ENCODE data around the gene PHETA2. TPM values are rescaled to one million over a fixed set of nuclear protein-coding genes. Genes with fewer than 3 reads are reported as not detected.

PHETA2 gene
- polyA plus RNA-seq, 2 of the 4 experiments (the other 2 are of a cell fraction): 0.03 TPM; not detected in 1

DNA sequence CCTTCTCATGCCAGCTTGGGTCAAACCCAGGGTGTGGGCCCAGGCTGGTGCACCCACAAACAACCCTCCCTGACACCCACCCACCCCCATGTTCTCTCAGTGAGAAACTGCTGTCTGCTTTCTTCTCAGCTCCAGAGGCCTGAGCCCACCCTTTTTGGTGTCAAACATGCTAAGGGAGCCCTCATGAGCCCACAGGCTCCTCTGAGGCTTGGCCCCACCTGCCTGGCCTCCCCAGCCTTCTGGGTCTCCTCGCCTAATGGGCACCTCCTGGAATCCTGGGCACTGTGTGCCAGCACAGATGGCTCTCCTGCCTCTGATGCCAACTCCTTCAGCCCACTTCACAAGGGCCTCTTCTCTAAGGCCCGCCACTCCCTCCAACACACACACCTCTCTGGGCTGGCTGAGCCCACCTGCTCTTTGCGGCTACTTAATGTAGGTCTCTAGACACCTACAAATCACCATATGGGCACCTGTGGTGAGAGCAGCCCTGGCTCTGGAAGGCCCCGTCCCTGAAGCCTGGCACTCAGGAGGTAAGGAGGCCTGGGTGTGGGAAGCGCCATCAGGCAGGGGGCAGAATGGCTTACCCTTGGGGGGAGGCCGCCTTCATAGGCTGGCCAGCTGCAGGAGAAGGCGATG, 7.8 kb upstream of the PHETA2 start:
- WGBS (ENCODE audit: missing lambda C conversion rate): 97% methylated on average over 3 of the region's 7 CpGs
- Histone ChIP-seq H3K27ac (no peak overlapping the region), H3K4me1 (peaks cover 6% of the 10 kb centered on the region; the same call in 1 of the 3 replicates), H3K4me3 (no peak overlapping the region), H3K4me2 (no peak overlapping the region), H3K9me3 (no peaks in the 10 kb centered on the region)
- CTCF ChIA-PET: interaction anchor here (0.6 kb wide), 1 partner anchor 15 kb away, joined by 4 read pairs; no protein-coding TSS in a partner anchor
- no peak for DNase-seq (ENCODE audit: low read depth in 1 of 2, low spot score in 1 of 2)
- POLR2A ChIA-PET: no interaction called here
- no peak for FAIRE-seq
- ATAC-seq: no peak
- TF ChIP-seq, protein P1, sequence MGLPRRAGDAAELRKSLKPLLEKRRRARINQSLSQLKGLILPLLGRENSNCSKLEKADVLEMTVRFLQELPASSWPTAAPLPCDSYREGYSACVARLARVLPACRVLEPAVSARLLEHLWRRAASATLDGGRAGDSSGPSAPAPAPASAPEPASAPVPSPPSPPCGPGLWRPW (IDR thresholded peaks at IDR 0.05): no peak
- TF ChIP-seq POLR2AphosphoS2 (conservative IDR thresholded peaks at IDR 0.05; ENCODE audit: low read length) (no peak), KDM5A (IDR thresholded peaks at IDR 0.05) (no peak), GATA3 (IDR thresholded peaks at IDR 0.05; ENCODE audit: borderline replicate concordance) (no peak), CEBPB (IDR thresholded peaks at IDR 0.05) (no peak), MAFK (IDR thresholded peaks at IDR 0.05; ENCODE audit: partially characterized antibody) (no peak), NPAS2 (CRISPR knock-in tag; IDR thresholded peaks at IDR 0.05; ENCODE audit: borderline replicate concordance) (no peak), ZSCAN20 (CRISPR knock-in tag; IDR thresholded peaks at IDR 0.05) (no peak), NR3C1 (IDR thresholded peaks at IDR 0.05) (no peak), CBX2 (IDR thresholded peaks at IDR 0.05; ENCODE audit: borderline replicate concordance, low read depth) (no peak), CBX8 (IDR thresholded peaks at IDR 0.05) (no peak), ZC3H11A (IDR thresholded peaks at IDR 0.05) (no peak), EHF (CRISPR knock-in tag; IDR thresholded peaks at IDR 0.05) (no peak), JUNB (IDR thresholded peaks at IDR 0.05) (no peak), HOXA7 (CRISPR knock-in tag; IDR thresholded peaks at IDR 0.05) (no peak), RCOR1 (IDR thresholded peaks at IDR 0.05; ENCODE audit: low read depth, low read length) (no peak)
- TF ChIP-seq, protein P2, sequence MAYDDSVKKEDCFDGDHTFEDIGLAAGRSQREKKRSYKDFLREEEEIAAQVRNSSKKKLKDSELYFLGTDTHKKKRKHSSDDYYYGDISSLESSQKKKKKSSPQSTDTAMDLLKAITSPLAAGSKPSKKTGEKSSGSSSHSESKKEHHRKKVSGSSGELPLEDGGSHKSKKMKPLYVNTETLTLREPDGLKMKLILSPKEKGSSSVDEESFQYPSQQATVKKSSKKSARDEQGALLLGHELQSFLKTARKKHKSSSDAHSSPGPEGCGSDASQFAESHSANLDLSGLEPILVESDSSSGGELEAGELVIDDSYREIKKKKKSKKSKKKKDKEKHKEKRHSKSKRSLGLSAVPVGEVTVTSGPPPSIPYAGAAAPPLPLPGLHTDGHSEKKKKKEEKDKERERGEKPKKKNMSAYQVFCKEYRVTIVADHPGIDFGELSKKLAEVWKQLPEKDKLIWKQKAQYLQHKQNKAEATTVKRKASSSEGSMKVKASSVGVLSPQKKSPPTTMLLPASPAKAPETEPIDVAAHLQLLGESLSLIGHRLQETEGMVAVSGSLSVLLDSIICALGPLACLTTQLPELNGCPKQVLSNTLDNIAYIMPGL (CRISPR knock-in tag; IDR thresholded peaks at IDR 0.05; ENCODE audit: borderline replicate concordance): no peak

DNA sequence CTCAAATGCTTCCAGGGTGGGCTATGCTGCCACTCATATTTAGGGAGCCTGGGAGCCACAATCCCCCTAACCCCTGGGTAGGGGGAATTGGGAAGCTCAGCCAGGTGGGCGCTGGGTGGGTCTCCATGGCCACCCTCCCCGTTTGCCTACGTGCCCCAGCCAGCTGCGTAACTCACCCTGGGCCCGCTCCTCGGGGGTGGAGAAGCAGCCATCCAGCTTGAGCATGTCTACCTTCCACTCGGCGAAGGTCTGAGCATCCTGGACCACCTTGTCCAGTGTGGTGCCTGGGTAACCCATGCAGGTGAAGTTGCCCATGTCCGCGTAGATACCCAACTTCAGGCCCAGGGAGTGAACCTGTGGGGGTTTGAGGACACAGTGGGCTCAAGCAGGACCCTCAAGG, 7.1 kb upstream of the PHETA2 start:
- Histone ChIP-seq H3K4me1 (peaks cover 6% of the 10 kb centered on the region; the same call in 1 of the 3 replicates), H3K4me2 (no peak overlapping the region), H3K27ac (no peak overlapping the region), H3K4me3 (no peak overlapping the region), H3K9me3 (no peaks in the 10 kb centered on the region)
- no CpG with 5 or more reads among the region's 10 CpGs for WGBS (ENCODE audit: missing lambda C conversion rate)
- no peak for DNase-seq (ENCODE audit: low read depth in 1 of 2, low spot score in 1 of 2)
- CTCF ChIA-PET: no interaction called here
- TF ChIP-seq, protein P3, sequence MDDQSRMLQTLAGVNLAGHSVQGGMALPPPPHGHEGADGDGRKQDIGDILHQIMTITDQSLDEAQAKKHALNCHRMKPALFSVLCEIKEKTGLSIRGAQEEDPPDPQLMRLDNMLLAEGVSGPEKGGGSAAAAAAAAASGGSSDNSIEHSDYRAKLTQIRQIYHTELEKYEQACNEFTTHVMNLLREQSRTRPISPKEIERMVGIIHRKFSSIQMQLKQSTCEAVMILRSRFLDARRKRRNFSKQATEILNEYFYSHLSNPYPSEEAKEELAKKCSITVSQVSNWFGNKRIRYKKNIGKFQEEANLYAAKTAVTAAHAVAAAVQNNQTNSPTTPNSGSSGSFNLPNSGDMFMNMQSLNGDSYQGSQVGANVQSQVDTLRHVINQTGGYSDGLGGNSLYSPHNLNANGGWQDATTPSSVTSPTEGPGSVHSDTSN (IDR thresholded peaks at IDR 0.05): no peak
- TF ChIP-seq, protein P4, sequence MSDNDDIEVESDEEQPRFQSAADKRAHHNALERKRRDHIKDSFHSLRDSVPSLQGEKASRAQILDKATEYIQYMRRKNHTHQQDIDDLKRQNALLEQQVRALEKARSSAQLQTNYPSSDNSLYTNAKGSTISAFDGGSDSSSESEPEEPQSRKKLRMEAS (IDR thresholded peaks at IDR 0.05): no peak
- TF ChIP-seq MAFK (IDR thresholded peaks at IDR 0.05; ENCODE audit: partially characterized antibody): no peak
- TF ChIP-seq EHMT2 (IDR thresholded peaks at IDR 0.05; ENCODE audit: low read depth): no peak
- no peak for TF ChIP-seq RNF2 (IDR thresholded peaks at IDR 0.05; ENCODE audit: borderline replicate concordance, low read depth)
- no peak for TF ChIP-seq CHD4 (IDR thresholded peaks at IDR 0.05; ENCODE audit: borderline replicate concordance)
- TF ChIP-seq RFX5 (IDR thresholded peaks at IDR 0.05): no peak
- TF ChIP-seq FOSL2 (IDR thresholded peaks at IDR 0.05): no peak
- no peak for TF ChIP-seq FOSL2 (CRISPR knock-in tag; IDR thresholded peaks at IDR 0.05)
- no peak for TF ChIP-seq CHD2 (IDR thresholded peaks at IDR 0.05; ENCODE audit: low read length, partially characterized antibody)
- TF ChIP-seq HOXA7 (CRISPR knock-in tag; IDR thresholded peaks at IDR 0.05): no peak
- TF ChIP-seq JUN (IDR thresholded peaks at IDR 0.05): no peak
- no peak for TF ChIP-seq BHLHE40 (IDR thresholded peaks at IDR 0.05; ENCODE audit: low read depth, low read length)
- no peak for TF ChIP-seq NFE2L2 (conservative IDR thresholded peaks at IDR 0.05; ENCODE audit: low read length)
- TF ChIP-seq CBX2 (IDR thresholded peaks at IDR 0.05; ENCODE audit: borderline replicate concordance, low read depth): no peak
- no peak for TF ChIP-seq NR3C1 (IDR thresholded peaks at IDR 0.05)
- no peak for TF ChIP-seq NPAS2 (CRISPR knock-in tag; IDR thresholded peaks at IDR 0.05; ENCODE audit: borderline replicate concordance)
- TF ChIP-seq, protein P2 (CRISPR knock-in tag; IDR thresholded peaks at IDR 0.05; ENCODE audit: borderline replicate concordance): no peak
- TF ChIP-seq EP300 (IDR thresholded peaks at IDR 0.05): no peak
- POLR2A ChIA-PET: no interaction called here
- no peak for FAIRE-seq
- no peak for ATAC-seq
